GM19240 (cell line): Measurements from ENCODE around the gene NUSAP1.
"Not testable (repeated sequence)": the region's sequence is repeated elsewhere in the genome, so short reads cannot be mapped to it uniquely, and the experiment has no call there.

Experiments used
- DNase-seq: peaks from one replicate; pipeline ENCODE4 v3.0.0; 2011; ENCODE audit warnings: low spot score; ENCODE audit not compliant: insufficient read length

Gene NUSAP1

DNA sequence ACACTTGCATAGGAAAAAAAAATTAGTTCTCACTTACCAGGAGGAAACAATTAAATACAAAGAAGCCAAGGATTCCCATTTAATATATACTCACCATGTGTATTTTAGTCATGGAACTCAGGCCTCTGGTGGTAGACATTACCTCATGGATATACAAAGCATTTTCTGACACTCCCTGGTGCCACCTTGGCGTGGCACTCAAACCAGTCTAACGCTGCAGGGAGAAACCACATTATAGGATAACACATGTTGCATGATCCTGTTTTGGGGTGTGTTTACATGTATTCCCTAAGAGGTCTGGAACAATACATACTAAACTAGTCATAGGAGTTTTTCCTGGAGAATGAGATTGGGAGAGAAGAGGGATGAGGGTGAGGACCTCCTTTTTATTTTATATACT is 78.3 kb downstream of the NUSAP1 start:
- no peak for DNase-seq

DNA sequence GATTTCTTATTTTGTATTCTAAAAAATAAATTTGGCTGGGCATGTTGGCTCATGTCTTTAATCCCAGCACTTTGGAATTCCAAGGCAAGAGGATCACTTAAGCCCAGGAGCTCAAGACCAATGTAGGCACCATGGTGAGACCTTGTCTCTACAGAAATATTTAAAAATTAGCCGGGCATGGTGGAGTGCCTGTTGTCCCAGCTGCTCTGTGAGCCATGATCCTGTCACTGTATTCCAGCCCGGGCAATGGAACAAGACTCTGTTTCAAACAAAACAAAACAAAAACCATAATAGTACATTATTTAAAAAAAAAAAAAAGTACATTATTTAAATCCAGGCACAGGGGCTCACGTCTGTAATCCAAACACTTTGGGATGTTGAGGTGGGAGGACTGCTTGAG is 78.8 kb downstream of the NUSAP1 start:
- no peak for DNase-seq

DNA sequence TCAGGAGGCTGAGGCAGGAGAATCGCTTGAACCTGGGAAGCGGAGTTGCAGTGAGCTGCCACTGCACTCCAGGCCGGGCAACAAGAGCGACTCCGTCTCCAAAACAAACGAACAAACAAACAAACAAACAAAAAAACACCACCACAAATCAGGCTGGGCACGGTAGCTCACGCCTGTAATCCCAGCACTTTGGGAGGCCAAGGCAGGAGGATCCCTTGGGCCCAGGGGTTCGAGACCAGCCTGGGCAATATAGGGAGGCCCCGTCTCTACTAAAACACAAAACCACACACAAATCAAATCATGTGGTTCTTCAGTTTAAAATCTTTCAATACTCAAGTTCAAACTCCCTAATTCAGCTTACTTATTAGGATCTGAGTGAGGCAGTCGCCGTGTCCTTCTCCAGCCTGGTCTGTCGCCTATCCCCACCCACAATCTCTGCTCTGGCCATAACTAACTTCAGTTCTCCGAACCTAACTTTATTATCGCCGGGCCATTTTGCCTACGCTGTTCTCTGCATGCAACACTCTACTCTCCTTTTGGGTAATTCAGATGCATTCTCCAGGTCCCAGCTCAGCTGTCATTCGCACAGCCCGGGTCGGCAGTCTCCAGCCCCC is 83.6 kb downstream of the NUSAP1 start:
- DNase-seq, result no peak

DNA sequence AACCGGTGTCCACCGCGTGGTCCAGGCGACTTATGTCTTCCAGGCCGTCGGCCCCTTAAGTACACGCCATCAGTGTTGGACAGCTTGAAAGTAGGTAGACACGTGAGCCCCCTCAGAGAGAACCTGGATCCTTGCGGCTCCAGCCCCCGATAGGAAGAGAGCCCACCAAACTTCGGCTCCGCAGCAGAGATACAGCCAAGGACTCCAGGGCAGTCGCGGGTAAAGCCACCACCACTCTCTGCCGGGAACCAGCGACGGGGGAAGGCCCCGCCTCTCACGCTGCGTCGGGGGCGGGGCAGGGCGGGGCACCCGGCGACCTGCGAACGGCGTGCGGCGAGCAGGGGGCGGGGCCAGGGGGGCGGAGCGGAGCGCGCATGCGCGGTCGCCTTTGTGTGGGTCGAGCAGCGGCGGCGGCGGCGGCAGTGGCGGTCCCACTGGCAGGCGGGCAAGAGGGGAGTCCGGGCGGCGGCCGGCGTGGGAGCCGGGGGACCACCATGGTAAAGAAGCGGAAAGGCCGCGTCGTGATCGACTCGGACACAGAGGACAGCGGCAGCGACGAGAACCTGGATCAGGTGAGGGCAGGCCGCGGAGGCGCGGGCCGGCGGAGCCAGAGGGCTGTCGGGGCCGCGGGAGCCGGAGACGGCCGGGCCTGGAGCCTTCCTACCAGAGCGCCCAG is 84.2 kb downstream of the NUSAP1 start, which contains the start of gene RTF1:
RTF1 (plus strand) TSS at position 354 of the 676 bp plus-strand sequence; CDS start at position 375, 21 bp downstream.
- peak; percentile 75 for DNase-seq

DNA sequence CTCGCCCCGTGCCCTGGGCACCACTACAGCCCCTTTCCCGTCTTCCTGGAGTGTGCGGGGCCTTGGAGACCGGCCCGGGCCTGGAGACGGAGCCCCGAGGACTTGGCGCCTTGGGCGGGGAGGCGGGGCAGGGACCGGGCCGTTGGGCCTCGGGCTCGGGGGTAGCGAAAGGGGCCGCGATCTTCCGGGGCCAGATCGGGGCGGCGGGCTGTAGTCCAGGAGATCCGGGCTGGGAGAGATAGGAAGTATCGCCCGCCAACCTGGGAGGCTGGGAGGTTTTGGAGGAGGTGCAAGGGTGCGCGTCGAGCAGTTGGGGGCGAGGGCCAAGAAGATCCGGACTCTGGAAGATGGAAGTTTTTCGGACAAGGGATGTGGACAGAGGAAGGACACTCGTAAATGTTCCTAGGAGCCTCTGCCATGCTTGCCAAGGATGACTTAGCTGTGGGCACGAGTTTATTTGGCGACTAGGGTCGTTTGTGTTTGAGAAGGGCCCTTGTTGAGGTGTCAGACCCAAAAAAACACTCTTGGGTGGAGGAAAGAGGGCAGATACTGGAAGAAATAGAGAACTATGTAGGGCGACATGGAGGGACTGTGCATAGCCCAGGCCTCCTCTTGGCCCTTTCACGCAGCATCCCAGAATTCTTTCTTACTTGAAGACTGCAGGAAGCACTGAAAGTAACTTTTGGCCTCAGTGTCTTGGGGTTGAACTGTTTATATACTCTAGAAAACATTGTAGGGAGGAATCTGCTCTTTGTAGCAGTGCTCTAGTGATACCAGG is 84.9 kb downstream of the NUSAP1 start:
- DNase-seq, result no peak

DNA sequence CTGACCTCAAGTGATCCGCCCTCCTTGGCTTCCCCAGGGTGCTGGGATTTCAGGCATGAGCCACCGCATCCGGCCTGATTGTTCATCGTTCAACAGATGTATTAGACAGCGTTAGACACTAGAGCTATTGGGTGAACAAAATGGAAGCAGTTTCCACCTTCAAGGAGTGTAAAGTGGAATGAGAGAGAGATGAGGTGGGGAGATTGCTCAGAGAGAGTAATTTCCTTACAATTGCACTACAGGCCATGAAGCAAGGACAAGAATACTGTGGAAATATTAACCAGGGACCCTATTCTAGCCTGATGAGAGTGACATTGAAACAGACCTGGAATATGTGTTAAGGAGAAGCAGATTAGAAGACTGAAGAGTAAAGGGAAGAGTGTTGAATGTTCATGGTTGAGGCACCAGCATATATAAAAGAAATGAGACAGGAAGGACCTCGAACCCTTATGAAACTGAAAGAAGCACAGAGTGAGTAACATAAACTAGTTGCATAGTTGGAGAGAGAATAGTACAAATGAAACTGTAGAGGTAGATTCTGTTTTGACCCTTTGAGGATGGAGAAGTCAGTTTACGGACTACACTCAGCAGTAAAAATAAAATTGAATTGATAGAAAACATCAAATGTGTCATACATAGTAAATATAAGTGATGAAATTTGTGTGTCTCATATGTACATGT is 91.4 kb downstream of the NUSAP1 start:
- peak; percentile 35 for DNase-seq

DNA sequence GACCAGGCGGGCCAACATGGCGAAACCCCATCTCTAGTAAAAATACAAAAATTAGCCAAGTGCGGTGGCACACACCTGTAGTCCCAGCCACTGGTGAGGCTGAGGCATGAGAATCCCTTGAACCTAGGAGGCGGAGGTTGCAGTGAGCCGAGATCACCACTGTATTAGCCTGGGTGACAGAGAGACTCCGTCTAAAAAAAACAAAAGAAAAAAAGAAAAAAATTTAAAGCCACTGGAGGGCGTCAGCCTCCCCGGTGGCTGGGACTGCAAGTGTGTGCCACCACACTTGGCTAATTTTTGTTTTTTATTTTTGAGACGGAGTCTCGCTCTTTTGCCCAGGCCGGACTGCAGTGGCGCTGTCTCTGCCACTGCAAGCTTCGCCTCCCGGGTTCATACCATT is 92.1 kb downstream of the NUSAP1 start:
- DNase-seq, result no peak

DNA sequence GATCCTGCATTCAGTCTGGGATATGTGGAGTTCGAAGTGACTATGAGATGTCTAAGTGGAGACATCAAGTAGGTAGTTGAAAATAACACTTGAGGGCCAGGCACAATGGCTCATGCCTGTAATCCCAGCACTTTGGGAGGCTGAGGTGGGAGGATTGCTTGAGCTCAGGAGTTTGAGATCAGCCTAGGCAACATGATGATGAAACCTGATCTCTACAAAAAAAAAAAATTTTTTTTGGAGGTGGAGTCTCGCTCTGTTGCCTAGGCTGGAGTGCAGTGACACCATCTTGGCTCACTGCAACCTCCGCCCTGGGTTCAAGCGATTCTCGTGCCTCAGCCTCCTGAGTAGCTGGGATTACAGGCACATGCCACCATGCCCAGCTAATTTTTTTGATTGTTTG is 93.2 kb downstream of the NUSAP1 start:
- DNase-seq, result not testable (repeated sequence)

DNA sequence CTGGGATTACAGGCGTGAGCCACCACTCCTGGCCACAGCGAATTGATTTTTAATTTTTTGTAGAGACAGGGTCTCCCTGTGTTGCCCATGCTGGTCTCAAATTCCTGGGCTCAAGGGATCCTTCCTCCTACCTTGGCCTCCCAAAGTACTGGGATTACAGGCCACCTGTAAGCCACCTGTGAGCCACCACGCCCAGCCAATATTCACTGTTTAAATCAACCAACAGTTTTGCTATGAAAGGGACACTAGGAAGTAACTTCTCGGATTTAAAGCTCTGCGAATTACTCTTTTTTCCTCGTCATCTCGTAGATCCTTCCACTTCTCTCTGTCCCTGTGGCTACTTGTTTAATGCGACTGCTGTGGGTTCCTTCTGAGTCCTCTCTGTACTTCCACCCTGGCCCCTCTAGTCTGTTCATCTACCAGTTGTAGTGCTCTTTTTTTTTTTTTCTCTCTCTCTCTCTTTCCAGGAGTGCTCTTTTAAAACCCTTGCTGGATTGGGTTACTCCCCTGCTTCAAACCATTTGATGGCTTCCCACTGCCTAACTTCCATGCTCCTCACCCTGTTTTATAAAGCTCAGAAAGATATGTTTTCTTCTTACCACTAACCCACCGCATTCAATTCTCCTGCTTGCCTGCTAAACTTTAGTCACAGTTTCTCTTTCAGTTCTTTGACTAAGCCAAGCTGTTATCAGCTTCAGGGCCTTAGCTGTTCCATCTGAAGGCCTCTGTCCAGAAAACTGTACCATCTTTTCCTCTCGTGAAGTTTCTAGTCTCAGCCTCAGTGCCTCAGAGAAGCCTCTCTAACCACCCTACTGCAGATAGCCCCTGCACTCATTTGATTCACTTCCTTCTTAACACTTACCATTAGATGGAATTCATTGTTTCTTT is 96.6 kb downstream of the NUSAP1 start:
- DNase-seq, result peak; percentile 29
